CD4-positive, alpha-beta T cell treated with Interleukin-15 for 4 hours (primary cell): Measurements from ENCODE around the gene TXNDC8.

Experiments
- DNase-seq: peaks from one replicate; pipeline ENCODE4 v3.0.0-alpha.2; 2020; ENCODE audit warnings: low spot score

Gene TXNDC8

GRCh38 chr9:110278080-110278707, 59.5 kb downstream of the TXNDC8 start:
- DNase-seq, result no peak

DNA sequence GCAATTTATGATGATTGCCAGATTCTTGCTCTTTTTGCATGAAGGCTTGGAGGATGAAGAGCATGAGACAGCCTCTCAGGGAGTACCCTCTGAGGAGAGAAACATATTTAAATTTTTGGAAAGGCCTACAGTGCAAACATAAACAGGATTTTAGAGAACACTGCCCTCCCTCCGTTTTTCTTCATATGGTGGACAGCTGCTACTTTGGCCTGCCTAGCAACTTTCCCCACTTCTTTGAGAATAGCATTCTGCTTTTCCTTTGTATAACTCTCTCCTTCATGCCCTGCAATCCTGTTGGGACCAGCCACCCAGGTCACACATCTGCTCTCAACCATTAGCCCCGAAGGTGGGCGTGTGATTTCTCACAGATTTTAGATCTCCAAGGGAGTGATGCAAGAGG, 60.9 kb downstream of the TXNDC8 start:
- no peak for DNase-seq

- no peak for DNase-seq
Measured at GRCh38 chr9:110270211-110270995, 67.3 kb downstream of the TXNDC8 start.

DNA sequence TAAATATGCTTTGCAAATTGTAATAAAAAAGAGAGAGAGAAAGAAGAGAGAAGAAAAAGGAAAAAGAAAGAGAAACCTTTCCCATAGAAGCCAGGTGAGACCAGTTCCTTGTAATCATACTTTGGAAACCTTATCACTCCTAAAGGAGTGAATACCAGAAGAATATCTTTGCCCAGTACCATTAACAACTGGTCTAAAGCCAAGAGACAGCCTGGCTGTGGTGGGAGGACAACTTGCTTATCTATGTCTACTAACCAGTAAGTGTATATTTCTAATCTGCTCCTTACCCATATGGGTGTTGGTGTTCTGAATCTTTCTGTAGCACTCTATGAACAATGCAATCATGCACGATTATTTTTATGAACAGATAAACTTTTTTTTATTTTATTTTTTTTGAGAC, 70.9 kb downstream of the TXNDC8 start:
- no peak for DNase-seq

DNA sequence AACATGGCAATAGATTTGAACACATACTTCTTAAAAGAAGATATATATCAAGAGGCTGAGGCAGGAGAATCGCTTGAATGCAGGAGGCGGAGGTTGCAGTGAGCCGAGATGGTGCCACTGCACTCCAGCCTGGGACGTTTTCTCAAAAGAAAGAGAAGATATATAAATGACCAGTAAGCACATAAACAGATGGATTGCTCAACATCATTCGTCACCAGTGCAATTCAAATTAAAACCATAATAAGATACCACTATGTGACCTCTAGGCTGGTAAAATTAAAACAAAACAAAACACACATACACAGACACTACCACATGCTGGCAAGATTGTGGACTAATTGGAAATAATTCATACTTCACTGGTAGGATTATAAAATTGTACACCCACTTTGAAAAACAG, 76.0 kb downstream of the TXNDC8 start:
- no peak for DNase-seq

GRCh38 chr9:110260911-110261310, 76.8 kb downstream of the TXNDC8 start:
- no peak for DNase-seq

- no peak for DNase-seq
Measured at GRCh38 chr9:110259566-110259965, 78.1 kb downstream of the TXNDC8 start.

- DNase-seq, result no peak
Measured at GRCh38 chr9:110258690-110259091, 79.0 kb downstream of the TXNDC8 start.

DNA sequence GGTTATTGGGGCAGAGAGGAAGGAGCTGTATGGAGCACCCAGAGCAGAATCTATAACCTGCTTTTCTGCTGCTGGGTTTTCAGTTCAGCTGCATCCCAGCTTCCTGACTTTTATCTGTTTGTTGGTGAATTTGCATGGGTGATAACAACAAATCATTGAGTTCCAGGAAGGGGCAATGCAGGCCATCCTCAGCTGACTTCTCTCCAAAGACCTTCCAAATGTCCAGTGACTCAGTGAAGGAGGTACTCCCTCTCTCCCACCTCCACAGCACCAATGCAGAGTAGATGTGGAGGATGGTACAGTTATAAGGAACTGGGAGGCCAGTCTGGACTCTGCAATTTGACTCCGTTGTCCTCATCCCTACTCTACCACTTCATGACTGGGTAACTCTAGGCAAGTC, 79.7 kb downstream of the TXNDC8 start:
- no peak for DNase-seq

DNA sequence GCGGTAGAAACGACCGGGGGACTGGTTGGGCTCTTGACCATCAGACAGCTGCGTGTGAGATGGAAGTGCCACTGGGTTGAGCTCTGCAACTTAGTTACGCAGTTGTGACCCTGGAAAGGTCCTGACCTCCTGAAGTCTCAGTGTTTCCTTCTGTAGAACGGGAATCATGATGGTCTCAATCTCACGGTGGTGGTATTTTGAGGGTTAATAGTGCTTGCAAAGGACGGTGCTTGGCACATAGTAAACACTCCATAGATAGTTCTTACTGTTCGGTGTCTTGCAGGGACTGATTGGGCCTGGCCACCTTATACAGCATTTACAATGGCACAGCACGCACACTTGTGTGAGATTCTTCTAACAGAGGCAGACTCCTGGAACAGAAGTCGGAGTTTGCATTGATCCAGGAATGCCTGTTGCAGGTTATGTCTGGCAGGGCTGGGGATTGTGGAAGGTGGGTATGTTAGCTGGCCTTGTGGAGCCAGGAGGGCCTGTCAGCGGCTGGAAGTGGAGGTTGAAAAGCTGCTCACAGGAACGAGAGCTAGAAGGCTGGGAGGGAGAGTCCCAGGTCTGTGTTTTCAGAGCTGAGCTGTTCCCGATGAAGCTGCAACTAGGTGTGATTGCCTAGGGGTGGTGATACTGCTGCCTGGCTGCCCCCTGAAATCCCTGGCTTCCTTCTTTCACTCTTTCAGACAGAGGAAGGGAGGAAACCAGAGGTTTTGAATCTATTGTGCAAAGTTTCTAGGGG, 80.4 kb downstream of the TXNDC8 start:
- DNase-seq, result no peak

- peak; percentile 78 for DNase-seq
Measured at GRCh38 chr9:110256380-110257096, 81.1 kb downstream of the TXNDC8 start, which contains the start of gene TXN. Gene TXN (minus strand): TSS chr9:110256507. CDS start chr9:110256435, 72 bp downstream.

- DNase-seq, result peak; percentile 22
Measured at GRCh38 chr9:110255463-110256379, 81.9 kb downstream of the TXNDC8 start.

DNA sequence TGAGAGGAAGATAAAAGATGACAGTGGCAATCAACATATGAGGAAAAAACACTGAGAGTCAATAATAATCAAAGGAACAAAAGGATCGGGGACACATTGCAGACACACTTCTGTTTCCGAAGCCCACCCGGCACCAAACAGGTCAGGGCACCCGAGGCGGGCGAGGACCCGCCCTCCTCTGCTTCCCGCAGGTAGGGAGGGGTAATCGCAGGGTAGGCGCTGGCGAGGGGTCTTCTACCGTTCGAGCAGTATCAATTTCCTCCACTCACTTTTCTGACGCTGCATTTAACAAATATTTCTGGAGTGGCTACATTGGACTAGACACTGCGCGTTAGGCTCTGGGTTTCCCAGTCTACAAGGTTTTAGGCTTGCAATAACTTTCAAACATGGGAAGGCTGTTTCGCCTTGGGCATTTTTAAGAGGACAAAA, 82.6 kb downstream of the TXNDC8 start:
- no peak for DNase-seq

GRCh38 chr9:110254500-110254899, 83.2 kb downstream of the TXNDC8 start:
- DNase-seq, result no peak
